Ovary (tissue), 9 donors: ENCODE measurements around the gene RTL1. TPM values are rescaled to one million over a fixed set of nuclear protein-coding genes. Genes with fewer than 3 reads are reported as not detected.

Source experiments
- DNase-seq, 5 donors: peaks; one replicate each; pipeline ENCODE4 v3.0.0-alpha.2; 2019 to 2020
- H3K27ac ChIP-seq, 2 donors: fragments of 200-600 bp; one replicate each; pipeline versions ENCODE4 v1.5.1 to v1.8.0; 2019 to 2022
- H3K27me3 ChIP-seq: fragments of 200-600 bp; one replicate; pipeline ENCODE4 v1.8.0; 2022
- H3K36me3 ChIP-seq: fragments of 200-600 bp; sonication (generic); one replicate; pipeline ENCODE4 v1.5.1; 2019
- H3K4me1 ChIP-seq: one replicate; pipeline ENCODE4 v1.8.1; 2013; ENCODE audit warnings: mild to moderate bottlenecking, moderate library complexity; ENCODE audit not compliant: insufficient read depth
- H3K4me3 ChIP-seq: fragments of 200-600 bp; sonication (generic); one replicate; pipeline ENCODE4 v1.5.1; 2017
- H3K9me3 ChIP-seq, 2 donors: fragments of 200-600 bp in 1 of 2; sonication (generic) in 1 of 2; one replicate each; pipeline versions ENCODE4 v1.5.1 to v1.8.1; 2013 to 2019; ENCODE audit warnings: mild to moderate bottlenecking in 1 of 2, moderate library complexity in 1 of 2
- CTCF ChIP-seq, 3 donors: fragments of 450-650 bp in 2 of 3; fragments of 200-600 bp in 1 of 3; IDR thresholded peaks; one replicate each; pipeline versions ENCODE4 v1.5.1 to v1.8.0; 2016 to 2022; ENCODE audit warnings: antibody characterized with exemption in 3 of 3, mild to moderate bottlenecking in 1 of 3
- EP300 ChIP-seq: sonication (generic); formaldehyde crosslinking; IDR thresholded peaks from one replicate; pipeline ENCODE4 v1.6.1; 2017; ENCODE audit warnings: antibody characterized with exemption
- POLR2A ChIP-seq: fragments of 450-650 bp; IDR thresholded peaks from one replicate; pipeline ENCODE4 v1.6.1; 2017; ENCODE audit warnings: antibody characterized with exemption, mild to moderate bottlenecking, moderate library complexity
- WGBS, 3 donors: extraction: QIAGEN DNeasy Blood & Tissue Kit in 1 of 3; methylation state at CpG; one replicate each; pipeline versions ENCODE4 v1.1.5 to v1.1.7; 2013 to 2017; 5-methylcytosine and 5-hydroxymethylcytosine counted together
- intact Hi-C, 4 donors: fragments of 100-400 bp; cut with DNase I; formaldehyde crosslinking; loops; one replicate each; pipeline versions ENCODE4 v1.11.0 to v1.15.1; 2022 to 2023
- microRNA counts: library from miRNA; unstranded; fragments of <30 nt; microRNA quantifications from one replicate; lab custom pipeline; 2016
- microRNA-seq, 3 donors: library from miRNA; unstranded; fragments of <30 nt; microRNA quantifications; one replicate each; pipeline versions ENCODE4 to v1.2.0, GENCODE V29; 2019 to 2020
- polyA plus RNA-seq, 2 donors: library from polyadenylated mRNA; stranded (reverse); fragments of 200-250 nt in 1 of 2; fragments of 350-450 nt in 1 of 2; fragmentation: Illumina TruSeq in 1 of 2; extraction: RNeasy Lipid Tissue Mini Kit (QIAGEN cat#74804) in 1 of 2; gene quantifications; one replicate each; pipeline ENCODE4 v1.2.3, GENCODE V29; 2013 to 2014
- small RNA-seq: library from RNA; depleted of rRNA; stranded (forward); fragments of <200 nt; gene quantifications from one replicate; pipeline ENCODE3, GENCODE V24; 2016
- total RNA-seq, 7 donors: library from RNA; depleted of rRNA in 2 of 7; stranded (reverse); fragments of >200 nt in 2 of 7; fragmentation: NEBNext Ultra II Directional in 3 of 7; extraction: Animal tissue kit (Norgen Biotek cat#: 25700) in 3 of 7; gene quantifications; one replicate each; pipeline versions ENCODE4 v1.1.0 to v1.2.4, GENCODE V29; 2016 to 2023
- donor health status: DM: no; HTN: no; CAD: no; lungs with moderate emphysema.
- donor health status: DM: no; HTN: no; CAD: no.
- donor health status: Bipolar disorder and iron deficiency.
- donor health status: DM: yes; HTN: yes; CAD: no.
- donor health status: DM: no; HTN: no; CAD: no.
- donor health status: DM: yes; HTN: yes; CAD: no.

Gene RTL1
- total and polyA plus RNA-seq, 9 donors = 0.06 to 1.3 (median 0.40) TPM; not detected in 2

GRCh38 chr14:100834082-100834793 lies 69.3 kb downstream of the RTL1 start:
- TF ChIP-seq EP300 (no peak), POLR2A (no peak), CTCF (IDR thresholded peaks at IDR 0.05) (no peak)
- Histone ChIP-seq H3K27ac (no peak overlapping the region), H3K4me3 (no peak overlapping the region), H3K36me3 (no peaks in the 10 kb centered on the region), H3K27me3 (no peaks in the 10 kb centered on the region), H3K4me1 (no peaks in the 10 kb centered on the region), H3K9me3 (no peaks in the 10 kb centered on the region)
- 86 to 89% (median 87%) methylated on average over 15 of the region's 15 CpGs for WGBS, 3 donors
- intact Hi-C loops = no loop called here
- peak in 1 of 5 donors; percentile 51 for DNase-seq

- no peak overlapping the region for H3K27ac ChIP-seq
Measured at GRCh38 chr14:100832311-100832960, 71.1 kb downstream of the RTL1 start.

GRCh38 chr14:100830681-100831080 lies 72.8 kb downstream of the RTL1 start:
- no peaks in the 10 kb centered on the region for H3K4me1 ChIP-seq
- intact Hi-C loops = no loop called here
- no peaks in the 10 kb centered on the region for H3K36me3 ChIP-seq
- H3K27ac ChIP-seq = no peak overlapping the region
- no peaks in the 10 kb centered on the region for H3K27me3 ChIP-seq
- DNase-seq = no peak
- H3K4me3 ChIP-seq = no peak overlapping the region
- 73 to 77% (median 76%) methylated on average over 8 of the region's 8 CpGs for WGBS, 3 donors
- H3K9me3 ChIP-seq = no peaks in the 10 kb centered on the region
- TF ChIP-seq EP300 = no peak
- TF ChIP-seq CTCF (IDR thresholded peaks at IDR 0.05) = no peak
- TF ChIP-seq POLR2A = no peak

More at GRCh38 chr14:100832311-100832960, 71.1 kb downstream of the RTL1 start:
- WGBS, 3 donors = 71 to 76% (median 73%) methylated on average over 21 of the region's 21 CpGs
- no peaks in the 10 kb centered on the region for H3K36me3 ChIP-seq
- H3K4me1 ChIP-seq = no peaks in the 10 kb centered on the region
- no peak overlapping the region for H3K4me3 ChIP-seq
- no peak for TF ChIP-seq CTCF (IDR thresholded peaks at IDR 0.05)
- no peak for TF ChIP-seq POLR2A
- TF ChIP-seq EP300 = no peak
- no peaks in the 10 kb centered on the region for H3K27me3 ChIP-seq
- intact Hi-C loops = no loop called here
- no peaks in the 10 kb centered on the region for H3K9me3 ChIP-seq
- DNase-seq = peak in 2 of 5 donors; percentile 33 to 40

MicroRNAs within 50 kb of the gene (microRNA counts, 767-probe panel; counts per million panel counts)
- microRNA hsa-miR-127-3p (lab: Ali Mortazavi, UCI) (4,946 counts per million, percentile 94 among the panel's probes with 10 or more counts), microRNA hsa-miR-127-5p (lab: Ali Mortazavi, UCI) (530 counts per million, percentile 78 among the panel's probes with 10 or more counts), microRNA hsa-miR-136-5p (lab: Ali Mortazavi, UCI) (530 counts per million, percentile 78 among the panel's probes with 10 or more counts), microRNA hsa-miR-337-3p (lab: Ali Mortazavi, UCI) (1,402 counts per million, percentile 79 among the panel's probes with 10 or more counts), microRNA hsa-miR-337-5p (lab: Ali Mortazavi, UCI) (2,870 counts per million, percentile 85 among the panel's probes with 10 or more counts), microRNA hsa-miR-370 (lab: Ali Mortazavi, UCI) (530 counts per million, percentile 78 among the panel's probes with 10 or more counts), microRNA hsa-miR-431-5p (lab: Ali Mortazavi, UCI) (530 counts per million, percentile 78 among the panel's probes with 10 or more counts), microRNA hsa-miR-432-5p (lab: Ali Mortazavi, UCI) (2,572 counts per million, percentile 84 among the panel's probes with 10 or more counts), microRNA hsa-miR-433 (lab: Ali Mortazavi, UCI) (2,440 counts per million, percentile 83 among the panel's probes with 10 or more counts), microRNA hsa-miR-493-3p (lab: Ali Mortazavi, UCI) (530 counts per million, percentile 78 among the panel's probes with 10 or more counts), microRNA hsa-miR-665 (lab: Ali Mortazavi, UCI) (530 counts per million, percentile 78 among the panel's probes with 10 or more counts), microRNA hsa-miR-770-5p (lab: Ali Mortazavi, UCI) (530 counts per million, percentile 78 among the panel's probes with 10 or more counts)

Small RNA genes within 50 kb of the gene (microRNA-seq; reads per million reads assigned to microRNA genes)
- 866 to 2,145 (median 1,443) reads per million in 3 donors for gene MIR127
- 67.5 to 163 (median 160) reads per million in 3 donors for gene MIR136
- 353 to 608 (median 502) reads per million in 3 donors for gene MIR337
- gene MIR370 = 16.6 to 43.2 (median 21.7) reads per million in 3 donors
- gene MIR431 = 33.1 to 55.9 (median 39.1) reads per million in 3 donors
- gene MIR432 = 24.4 to 114 (median 59.6) reads per million in 3 donors
- gene MIR433 = 35.9 to 77.3 (median 75.5) reads per million in 3 donors
- gene MIR493 = 166 to 364 (median 216) reads per million in 3 donors
- 0.79 to 3.9 (median 1.9) reads per million in 3 donors for gene MIR665

Small RNA genes within 50 kb of the gene (small RNA-seq; reads per million reads assigned to genes)
- gene MIR127 (not detected), gene MIR136 (not detected), gene MIR337 (0.70 reads per million, percentile 39 among the genes with 10 or more reads in this experiment), gene MIR370 (1.6 reads per million, percentile 68 among the genes with 10 or more reads in this experiment), gene MIR431 (not detected), gene MIR432 (not detected), gene MIR433 (not detected), gene MIR493 (10.0 reads per million, percentile 84 among the genes with 10 or more reads in this experiment), gene RF02145 (not detected), gene SNORD112 (5.1 reads per million, percentile 80 among the genes with 10 or more reads in this experiment), gene SNORD113-1 (not detected), gene SNORD113-2 (not detected), gene SNORD113-3 (80.8 reads per million, percentile 91 among the genes with 10 or more reads in this experiment), gene SNORD113-4 (22.7 reads per million, percentile 87 among the genes with 10 or more reads in this experiment), gene SNORD113-5 (252 reads per million, percentile 94 among the genes with 10 or more reads in this experiment), gene SNORD113-6 (255 reads per million, percentile 94 among the genes with 10 or more reads in this experiment), gene SNORD113-7 (297 reads per million, percentile 94 among the genes with 10 or more reads in this experiment), gene SNORD113-8 (5,011 reads per million, percentile 99 among the genes with 10 or more reads in this experiment), gene SNORD113-9 (141 reads per million, percentile 92 among the genes with 10 or more reads in this experiment), gene SNORD114-1 (703 reads per million, percentile 96 among the genes with 10 or more reads in this experiment), gene SNORD114-2 (not detected), gene SNORD114-3 (625 reads per million, percentile 96 among the genes with 10 or more reads in this experiment)

Other genes starting within 250 kb of the RTL1 start
- gene DLK1, start 176.8 kb downstream of the RTL1 start, total RNA-seq = 1,000 to 10,000 TPM in 2 of 7 donors, 100 to 1,000 TPM in 4, 10 to 100 TPM in 1; 67.0 to 1,875 (median 133) TPM
- gene DLK1, start 176.8 kb downstream of the RTL1 start, polyA plus RNA-seq = 100 to 1,000 TPM in 1 of 2 donors, 10 to 100 TPM in 1; 34.2 to 101 TPM
- gene MEG3, start 77.6 kb downstream of the RTL1 start, total RNA-seq = 1,000 to 10,000 TPM in 3 of 7 donors, 100 to 1,000 TPM in 4; 186 to 1,950 (median 421) TPM
- gene MEG3, start 77.6 kb downstream of the RTL1 start, polyA plus RNA-seq = 100 to 1,000 TPM; 196 to 293 TPM